Osteoblast (primary cell): ENCODE data around the gene TSPAN7. TPM values are rescaled to one million over a fixed set of nuclear protein-coding genes. Genes with fewer than 3 reads are reported as not detected.

ENCODE experiments used
- DNase-seq: peaks from one replicate; pipeline ENCODE4 v3.0.0; 2011; ENCODE audit warnings: low spot score, mixed read lengths; ENCODE audit not compliant: insufficient read length; ENCODE audit errors: missing footprints
- H2AFZ ChIP-seq: 2 replicates; pipeline ENCODE4 v1.6.0; 2011; ENCODE audit warnings: mild to moderate bottlenecking, low read length
- H3K27ac ChIP-seq: 2 replicates; pipeline ENCODE4 v1.5.1; 2011; ENCODE audit warnings: mild to moderate bottlenecking, low read depth, low read length, moderate library complexity
- H3K27me3 ChIP-seq: 2 replicates; pipeline ENCODE4 v1.6.0; 2012; ENCODE audit warnings: mild to moderate bottlenecking, control low read depth, inconsistent platforms, low read length, moderate library complexity; ENCODE audit not compliant: insufficient read depth
- H3K36me3 ChIP-seq: 2 replicates; pipeline ENCODE4 v1.5.1; 2011; ENCODE audit warnings: mild to moderate bottlenecking, low read length, control low read depth, moderate library complexity; ENCODE audit not compliant: insufficient read depth
- H3K4me1 ChIP-seq: 2 replicates; pipeline ENCODE4 v1.5.1; 2011; ENCODE audit warnings: mild to moderate bottlenecking, low read length, control low read depth, moderate library complexity; ENCODE audit not compliant: insufficient read depth
- H3K4me2 ChIP-seq: 2 replicates; pipeline ENCODE4 v1.6.0; 2011; ENCODE audit warnings: mild to moderate bottlenecking, low read length; ENCODE audit not compliant: insufficient read depth
- H3K4me3 ChIP-seq: fragments of 200-600 bp; sonication (generic); 3 replicates; pipeline ENCODE4 v1.5.1; 2012; ENCODE audit warnings: mild to moderate bottlenecking, low read length, inconsistent platforms; ENCODE audit not compliant: insufficient read depth
- H3K79me2 ChIP-seq: 2 replicates; pipeline ENCODE4 v1.6.0; 2012; ENCODE audit warnings: mild to moderate bottlenecking, low read length, control low read depth, inconsistent platforms; ENCODE audit not compliant: insufficient read depth
- H3K9me3 ChIP-seq: 2 replicates; pipeline ENCODE4 v1.5.1; 2011; ENCODE audit warnings: low read depth, low read length, control low read depth
- H4K20me1 ChIP-seq: 2 replicates; pipeline ENCODE4 v1.6.0; 2012; ENCODE audit warnings: mild to moderate bottlenecking, low read length, control low read depth; ENCODE audit not compliant: insufficient read depth
- total RNA-seq: library from RNA; depleted of rRNA; stranded (reverse); fragments of >200 nt; gene quantifications from 2 replicates; pipeline ENCODE4 v1.2.3, GENCODE V29; 2012
- TF ChIP-seq, protein P1 (sequence below): IDR thresholded peaks from 2 replicates; pipeline ENCODE4 v1.5.1; 2011; ENCODE audit warnings: mild to moderate bottlenecking, low read depth, low read length, moderate library complexity; ENCODE audit errors: extremely low read depth

The TSPAN7 gene
- total RNA-seq, 1 donor = 0.36 TPM

DNA sequence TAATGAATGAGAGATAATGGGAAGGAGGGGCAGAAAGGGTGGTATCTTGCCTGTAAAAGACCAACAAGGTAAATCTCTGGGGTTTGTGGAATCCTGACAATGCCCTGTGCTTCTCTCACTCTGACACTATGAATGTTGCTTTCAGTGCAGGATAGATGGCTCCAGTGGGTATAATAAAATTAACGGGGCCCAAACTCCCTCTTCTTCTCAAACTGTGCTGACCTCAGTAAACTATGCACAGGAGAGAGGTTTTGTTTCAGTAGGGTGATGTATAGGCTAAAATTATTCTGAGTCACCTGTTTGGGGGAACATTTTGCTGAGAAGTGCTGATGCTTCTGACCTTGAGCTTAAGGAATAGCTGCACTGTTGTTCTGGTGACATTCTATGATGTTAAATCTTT is 82.6 kb downstream of the TSPAN7 start:
- H3K4me2 ChIP-seq = no peak overlapping the region
- no peak overlapping the region for H3K4me3 ChIP-seq
- no peak for DNase-seq
- no peaks in the 10 kb centered on the region for H4K20me1 ChIP-seq
- peaks cover 40% of the 10 kb centered on the region for H3K27me3 ChIP-seq
- H3K9me3 ChIP-seq = no peaks in the 10 kb centered on the region
- TF ChIP-seq, protein P1, sequence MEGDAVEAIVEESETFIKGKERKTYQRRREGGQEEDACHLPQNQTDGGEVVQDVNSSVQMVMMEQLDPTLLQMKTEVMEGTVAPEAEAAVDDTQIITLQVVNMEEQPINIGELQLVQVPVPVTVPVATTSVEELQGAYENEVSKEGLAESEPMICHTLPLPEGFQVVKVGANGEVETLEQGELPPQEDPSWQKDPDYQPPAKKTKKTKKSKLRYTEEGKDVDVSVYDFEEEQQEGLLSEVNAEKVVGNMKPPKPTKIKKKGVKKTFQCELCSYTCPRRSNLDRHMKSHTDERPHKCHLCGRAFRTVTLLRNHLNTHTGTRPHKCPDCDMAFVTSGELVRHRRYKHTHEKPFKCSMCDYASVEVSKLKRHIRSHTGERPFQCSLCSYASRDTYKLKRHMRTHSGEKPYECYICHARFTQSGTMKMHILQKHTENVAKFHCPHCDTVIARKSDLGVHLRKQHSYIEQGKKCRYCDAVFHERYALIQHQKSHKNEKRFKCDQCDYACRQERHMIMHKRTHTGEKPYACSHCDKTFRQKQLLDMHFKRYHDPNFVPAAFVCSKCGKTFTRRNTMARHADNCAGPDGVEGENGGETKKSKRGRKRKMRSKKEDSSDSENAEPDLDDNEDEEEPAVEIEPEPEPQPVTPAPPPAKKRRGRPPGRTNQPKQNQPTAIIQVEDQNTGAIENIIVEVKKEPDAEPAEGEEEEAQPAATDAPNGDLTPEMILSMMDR = no peak
- no peaks in the 10 kb centered on the region for H3K79me2 ChIP-seq
- H3K27ac ChIP-seq = no peak overlapping the region
- H3K4me1 ChIP-seq = no peaks in the 10 kb centered on the region
- H3K36me3 ChIP-seq = no peaks in the 10 kb centered on the region
- no peak overlapping the region for H2AFZ ChIP-seq

DNA sequence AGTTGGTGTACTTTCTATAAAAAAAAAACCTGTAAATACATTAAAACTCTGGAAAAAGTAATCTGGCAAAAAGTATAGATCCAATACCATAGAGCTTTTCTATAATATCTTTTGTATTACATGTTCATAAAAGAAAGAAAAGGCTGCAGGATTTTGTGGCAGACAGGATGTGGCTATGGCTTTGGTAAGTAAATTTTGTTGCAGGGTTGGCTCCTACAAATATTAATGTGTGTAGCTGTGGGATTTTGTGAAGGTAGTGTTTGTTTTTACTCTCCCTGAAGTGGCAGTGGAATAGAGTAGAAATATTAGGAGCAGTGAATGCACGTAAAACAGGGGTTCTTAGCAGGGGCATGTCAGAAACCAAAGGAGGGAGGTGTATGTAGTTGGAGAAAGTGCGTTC is 84.8 kb downstream of the TSPAN7 start:
- DNase-seq = no peak
- H4K20me1 ChIP-seq = no peaks in the 10 kb centered on the region
- no peaks in the 10 kb centered on the region for H3K36me3 ChIP-seq
- no peak overlapping the region for H2AFZ ChIP-seq
- H3K27ac ChIP-seq = no peak overlapping the region
- H3K4me3 ChIP-seq = no peak overlapping the region
- TF ChIP-seq, protein P1 = no peak
- no peaks in the 10 kb centered on the region for H3K4me1 ChIP-seq
- H3K9me3 ChIP-seq = no peaks in the 10 kb centered on the region
- H3K27me3 ChIP-seq = peaks cover 34% of the 10 kb centered on the region
- no peaks in the 10 kb centered on the region for H3K79me2 ChIP-seq
- no peak overlapping the region for H3K4me2 ChIP-seq

DNA sequence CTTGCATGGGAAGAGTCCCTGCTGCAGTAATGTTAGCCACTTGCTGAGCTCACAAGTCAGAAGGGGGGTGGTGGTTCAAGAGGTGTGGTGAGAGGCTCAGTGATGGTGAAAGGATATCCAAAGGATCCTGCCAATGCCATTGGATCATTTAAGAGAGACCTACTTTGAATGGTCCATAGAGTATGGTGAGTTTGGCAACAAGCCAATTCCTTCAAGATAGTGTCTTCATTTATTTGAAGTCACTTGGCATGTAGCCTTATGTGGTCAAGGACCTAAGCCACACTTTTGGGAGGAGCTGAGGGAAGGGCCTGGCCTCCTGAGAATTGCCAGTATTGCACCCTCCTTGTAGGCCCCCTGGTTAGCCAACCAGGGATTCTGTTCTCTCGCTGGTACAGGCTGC is 87.9 kb downstream of the TSPAN7 start:
- Histone ChIP-seq H3K4me1 (no peaks in the 10 kb centered on the region), H3K27ac (no peak overlapping the region), H3K4me3 (no peak overlapping the region), H3K9me3 (no peaks in the 10 kb centered on the region), H4K20me1 (no peaks in the 10 kb centered on the region), H2AFZ (no peak overlapping the region), H3K4me2 (no peak overlapping the region), H3K27me3 (peaks cover 32% of the 10 kb centered on the region), H3K79me2 (no peaks in the 10 kb centered on the region), H3K36me3 (no peaks in the 10 kb centered on the region)
- TF ChIP-seq, protein P1 = no peak
- no peak for DNase-seq

DNA sequence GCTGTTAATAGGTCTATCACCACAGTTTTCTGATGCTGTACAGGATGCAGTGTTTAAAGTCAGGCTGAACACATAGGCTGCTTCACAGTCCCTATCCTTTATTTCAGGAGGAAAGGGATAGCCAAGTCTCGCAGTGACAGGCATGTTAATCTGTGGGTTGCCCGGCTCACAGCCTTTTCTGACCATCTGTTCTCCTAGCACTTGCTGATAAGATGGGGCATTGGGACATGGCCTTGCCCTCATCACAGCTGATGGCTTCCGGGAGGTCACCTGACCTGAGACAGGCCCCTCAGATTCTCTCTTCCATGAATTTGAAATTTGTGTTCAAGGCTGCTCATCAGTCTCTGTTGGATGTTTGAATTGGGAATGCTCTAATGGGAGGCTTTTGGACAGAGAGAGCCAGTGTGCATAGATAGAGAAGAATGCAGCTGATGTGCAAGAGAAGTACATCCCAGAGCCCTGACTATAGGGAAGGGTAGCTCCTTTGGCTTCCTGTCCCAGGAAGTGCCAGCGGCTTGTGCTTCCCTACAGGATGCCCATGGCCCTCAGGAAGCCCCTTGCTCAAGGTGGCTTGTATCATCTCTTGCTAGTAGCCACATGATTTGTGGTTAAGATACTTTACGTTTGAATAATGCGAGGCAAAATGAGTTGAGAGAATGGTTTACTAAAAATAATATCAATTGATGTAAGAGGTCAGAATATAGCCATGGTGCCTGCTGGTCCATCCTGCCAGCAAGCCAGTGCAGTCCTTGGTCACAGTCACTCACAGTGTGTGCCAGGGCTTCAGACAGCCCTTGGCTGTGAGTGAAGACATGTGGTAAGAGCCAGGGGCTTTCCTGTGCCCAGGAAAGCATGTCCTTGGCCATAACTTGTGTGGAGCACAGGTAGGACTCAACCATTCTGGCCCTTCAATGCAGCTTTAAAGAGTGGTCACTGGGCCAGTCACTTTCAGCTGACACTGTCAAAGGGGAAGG is 88.6 kb downstream of the TSPAN7 start:
- H2AFZ ChIP-seq = no peak overlapping the region
- H3K4me2 ChIP-seq = no peak overlapping the region
- H3K36me3 ChIP-seq = no peaks in the 10 kb centered on the region
- no peak overlapping the region for H3K27ac ChIP-seq
- no peak overlapping the region for H3K4me3 ChIP-seq
- no peaks in the 10 kb centered on the region for H3K4me1 ChIP-seq
- H3K9me3 ChIP-seq = no peaks in the 10 kb centered on the region
- no peaks in the 10 kb centered on the region for H3K79me2 ChIP-seq
- TF ChIP-seq, protein P1 = no peak
- peaks cover 25% of the 10 kb centered on the region for H3K27me3 ChIP-seq
- H4K20me1 ChIP-seq = no peaks in the 10 kb centered on the region
- DNase-seq = no peak
